IPS-NIHi11 (cell line): ENCODE results near the gene COL23A1.

Experiments used
- DNase-seq: peaks from one replicate; pipeline ENCODE4 v3.0.0; 2012; ENCODE audit warnings: mixed read lengths, low spot score

The COL23A1 gene

GRCh38 chr5:178392931-178393394 is 197.2 kb downstream of the COL23A1 start:
- DNase-seq, result no peak

GRCh38 chr5:178392386-178392785 is 197.8 kb downstream of the COL23A1 start:
- DNase-seq, result no peak

GRCh38 chr5:178391480-178391879 is 198.7 kb downstream of the COL23A1 start:
- no peak for DNase-seq

GRCh38 chr5:178389796-178390195 is 200.4 kb downstream of the COL23A1 start:
- DNase-seq, result no peak

- no peak for DNase-seq
Observed at GRCh38 chr5:178389026-178389729, 201.0 kb downstream of the COL23A1 start.

- DNase-seq, result no peak
Observed at GRCh38 chr5:178388386-178389025, 201.7 kb downstream of the COL23A1 start.

GRCh38 chr5:178387856-178388190 is 202.4 kb downstream of the COL23A1 start:
- no peak for DNase-seq

GRCh38 chr5:178387061-178387855 is 202.9 kb downstream of the COL23A1 start:
- no peak for DNase-seq

GRCh38 chr5:178386336-178386931 is 203.8 kb downstream of the COL23A1 start:
- no peak for DNase-seq

GRCh38 chr5:178385496-178385890 is 204.7 kb downstream of the COL23A1 start:
- DNase-seq, result no peak

GRCh38 chr5:178384816-178385495 is 205.2 kb downstream of the COL23A1 start:
- no peak for DNase-seq

GRCh38 chr5:178383919-178384815 is 206.0 kb downstream of the COL23A1 start:
- peak; percentile 66 for DNase-seq

GRCh38 chr5:178383301-178383918 is 206.8 kb downstream of the COL23A1 start:
- DNase-seq, result no peak

- DNase-seq, result peak; percentile 52
Observed at GRCh38 chr5:178382754-178383164, 207.4 kb downstream of the COL23A1 start.

- no peak for DNase-seq
Observed at GRCh38 chr5:178381921-178382695, 208.1 kb downstream of the COL23A1 start.

- DNase-seq, result no peak
Observed at GRCh38 chr5:178381206-178381605, 209.0 kb downstream of the COL23A1 start.

- no peak for DNase-seq
Observed at GRCh38 chr5:178380541-178381074, 209.6 kb downstream of the COL23A1 start.

- no peak for DNase-seq
Observed at GRCh38 chr5:178380086-178380485, 210.1 kb downstream of the COL23A1 start.
